Prostate gland (tissue), 2 donors: ENCODE measurements around the gene ZNF397. TPM values are rescaled to one million over a fixed set of nuclear protein-coding genes. Genes with fewer than 3 reads are reported as not detected.
"Not testable (repeated sequence)": the region's sequence is repeated elsewhere in the genome, so short reads cannot be mapped to it uniquely, and the experiment has no call there.

ENCODE experiments used
- DNase-seq: peaks from one replicate; pipeline ENCODE4 v3.0.0-alpha.2; 2019; ENCODE audit warnings: low spot score
- H3K27ac ChIP-seq, 2 donors: fragments of 200-600 bp; sonication (generic); 2 replicates each; pipeline ENCODE4 v1.5.1; 2017 to 2019
- H3K27me3 ChIP-seq: fragments of 200-600 bp; sonication (generic); replicated peaks from 2 replicates; pipeline ENCODE4 v1.5.1; 2019; ENCODE audit not compliant: insufficient read depth
- H3K36me3 ChIP-seq, 2 donors: fragments of 200-600 bp; sonication (generic); 1 replicate in 1 of 2; 2 replicates in 1 of 2; pipeline versions ENCODE4 v1.5.1 to v1.8.1; 2017 to 2019
- H3K4me1 ChIP-seq: fragments of 200-600 bp; sonication (generic); replicated peaks from 2 replicates; pipeline ENCODE4 v1.5.1; 2019
- H3K4me3 ChIP-seq, 2 donors: fragments of 200-600 bp; sonication (generic); 2 replicates each; pipeline ENCODE4 v1.5.1; 2017 to 2019
- H3K9me3 ChIP-seq: fragments of 200-600 bp; sonication (generic); 2 replicates; pipeline ENCODE4 v1.5.1; 2017
- POLR2A ChIP-seq: fragments of 450-650 bp; IDR thresholded peaks from one replicate; pipeline ENCODE4 v1.6.1; 2016; ENCODE audit warnings: antibody characterized with exemption, mild to moderate bottlenecking
- POLR2AphosphoS5 ChIP-seq: sonication (generic); formaldehyde crosslinking; IDR thresholded peaks from one replicate; pipeline ENCODE4 v1.6.1; 2017; ENCODE audit warnings: antibody characterized with exemption
- WGBS: methylation state at CpG from one replicate; pipeline ENCODE4 v1.1.5; 2018; 5-methylcytosine and 5-hydroxymethylcytosine counted together
- intact Hi-C: fragments of 100-400 bp; cut with DNase I; formaldehyde crosslinking; loops from one replicate; pipeline ENCODE4 v1.14.2; 2022
- total RNA-seq, 2 donors: library from RNA; depleted of rRNA; stranded (reverse); fragments of >200 nt; gene quantifications; one replicate each; pipeline ENCODE4 v1.1.0, GENCODE V29; 2016
- TF ChIP-seq, protein P1 (sequence below), 4 experiments: fragments of 200-600 bp in 2 of 4; fragments of 450-650 bp in 2 of 4; sonication (generic) in 2 of 4; IDR thresholded peaks; 1 replicate in 3 of 4; 2 replicates in 1 of 4; pipeline ENCODE4 v1.5.1; 2016 to 2019; ENCODE audit warnings: antibody characterized with exemption in 4 of 4, mild to moderate bottlenecking in 2 of 4, moderate library complexity in 2 of 4

ZNF397 gene
- total RNA-seq, 2 donors from 2014 or later, result 32.9 TPM

DNA sequence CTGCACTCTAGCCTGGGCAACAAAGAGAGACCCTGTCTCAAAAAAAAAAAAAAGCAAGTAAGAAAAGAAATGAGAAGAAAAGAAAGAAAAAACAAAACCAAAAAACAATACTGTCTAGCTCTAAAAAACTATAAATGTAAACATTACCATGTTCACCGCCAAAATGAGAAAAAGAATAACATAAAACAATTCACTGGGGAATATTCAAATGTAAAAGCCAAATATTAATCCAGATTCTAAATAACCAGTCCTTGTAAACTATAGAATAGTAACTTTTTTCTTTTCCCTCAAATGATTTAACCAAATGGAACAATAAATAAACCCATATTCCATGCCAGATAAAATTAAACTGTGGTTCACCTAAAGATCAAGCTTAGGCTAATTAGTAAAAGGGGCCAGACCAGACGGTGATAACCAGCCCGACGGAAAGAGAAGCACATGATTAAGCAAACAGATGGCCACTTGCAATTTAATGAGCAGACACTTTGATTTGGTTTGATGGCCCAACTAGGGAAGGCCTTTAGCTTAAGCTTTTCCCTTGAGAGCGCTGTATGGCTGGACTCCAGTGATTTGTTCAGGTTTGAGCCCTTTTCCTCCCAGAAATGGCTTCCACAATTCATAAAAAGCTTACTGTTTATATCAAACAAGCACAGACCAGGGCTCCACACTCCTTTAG is 39.4 kb upstream of the ZNF397 start:
- DNase-seq, result no peak
- WGBS, result 66% methylated on average over 5 of the region's 5 CpGs

DNA sequence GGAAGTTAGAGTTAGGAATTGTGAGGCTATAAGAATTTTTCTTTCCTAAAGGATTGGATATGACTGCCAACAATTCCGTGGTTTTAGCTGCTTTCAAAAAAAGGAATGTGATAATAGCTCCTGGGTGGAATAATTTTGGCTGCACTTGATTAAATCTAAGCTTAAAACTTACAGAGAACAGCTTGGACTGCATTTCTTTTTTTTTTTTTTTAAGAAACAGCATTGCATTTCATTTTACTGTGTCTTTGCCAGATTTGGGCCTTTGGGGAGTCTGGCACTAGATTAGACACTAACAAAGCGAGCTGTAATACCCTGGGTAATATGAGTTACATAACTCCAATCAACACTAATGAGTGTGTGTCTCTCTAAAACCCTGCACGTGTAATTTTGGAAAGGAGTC is 37.8 kb upstream of the ZNF397 start:
- H3K4me3 ChIP-seq, result no peak overlapping the region
- DNase-seq, result no peak
- no peaks in the 10 kb centered on the region for H3K27me3 ChIP-seq
- WGBS, result 14% methylated on average over 3 of the region's 3 CpGs
- intact Hi-C loops, result no loop called here
- no peak overlapping the region for H3K27ac ChIP-seq
- H3K4me1 ChIP-seq, result no peaks in the 10 kb centered on the region
- H3K36me3 ChIP-seq, result no peaks in the 10 kb centered on the region
- TF ChIP-seq POLR2A (no peak), POLR2AphosphoS5 (no peak)
- TF ChIP-seq, protein P1, sequence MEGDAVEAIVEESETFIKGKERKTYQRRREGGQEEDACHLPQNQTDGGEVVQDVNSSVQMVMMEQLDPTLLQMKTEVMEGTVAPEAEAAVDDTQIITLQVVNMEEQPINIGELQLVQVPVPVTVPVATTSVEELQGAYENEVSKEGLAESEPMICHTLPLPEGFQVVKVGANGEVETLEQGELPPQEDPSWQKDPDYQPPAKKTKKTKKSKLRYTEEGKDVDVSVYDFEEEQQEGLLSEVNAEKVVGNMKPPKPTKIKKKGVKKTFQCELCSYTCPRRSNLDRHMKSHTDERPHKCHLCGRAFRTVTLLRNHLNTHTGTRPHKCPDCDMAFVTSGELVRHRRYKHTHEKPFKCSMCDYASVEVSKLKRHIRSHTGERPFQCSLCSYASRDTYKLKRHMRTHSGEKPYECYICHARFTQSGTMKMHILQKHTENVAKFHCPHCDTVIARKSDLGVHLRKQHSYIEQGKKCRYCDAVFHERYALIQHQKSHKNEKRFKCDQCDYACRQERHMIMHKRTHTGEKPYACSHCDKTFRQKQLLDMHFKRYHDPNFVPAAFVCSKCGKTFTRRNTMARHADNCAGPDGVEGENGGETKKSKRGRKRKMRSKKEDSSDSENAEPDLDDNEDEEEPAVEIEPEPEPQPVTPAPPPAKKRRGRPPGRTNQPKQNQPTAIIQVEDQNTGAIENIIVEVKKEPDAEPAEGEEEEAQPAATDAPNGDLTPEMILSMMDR (IDR thresholded peaks at IDR 0.05), result no peak
- no peaks in the 10 kb centered on the region for H3K9me3 ChIP-seq

More for the DNA sequence above, 39.4 kb upstream of the ZNF397 start:
- no peaks in the 10 kb centered on the region for H3K4me1 ChIP-seq
- H3K4me3 ChIP-seq, result no peak overlapping the region
- H3K27me3 ChIP-seq, result no peaks in the 10 kb centered on the region
- no peaks in the 10 kb centered on the region for H3K36me3 ChIP-seq
- H3K9me3 ChIP-seq, result no peaks in the 10 kb centered on the region
- TF ChIP-seq, protein P1 (IDR thresholded peaks at IDR 0.05), result no peak
- TF ChIP-seq POLR2A (no peak), POLR2AphosphoS5 (no peak)
- no peak overlapping the region for H3K27ac ChIP-seq
- intact Hi-C loops, result no loop called here

DNA sequence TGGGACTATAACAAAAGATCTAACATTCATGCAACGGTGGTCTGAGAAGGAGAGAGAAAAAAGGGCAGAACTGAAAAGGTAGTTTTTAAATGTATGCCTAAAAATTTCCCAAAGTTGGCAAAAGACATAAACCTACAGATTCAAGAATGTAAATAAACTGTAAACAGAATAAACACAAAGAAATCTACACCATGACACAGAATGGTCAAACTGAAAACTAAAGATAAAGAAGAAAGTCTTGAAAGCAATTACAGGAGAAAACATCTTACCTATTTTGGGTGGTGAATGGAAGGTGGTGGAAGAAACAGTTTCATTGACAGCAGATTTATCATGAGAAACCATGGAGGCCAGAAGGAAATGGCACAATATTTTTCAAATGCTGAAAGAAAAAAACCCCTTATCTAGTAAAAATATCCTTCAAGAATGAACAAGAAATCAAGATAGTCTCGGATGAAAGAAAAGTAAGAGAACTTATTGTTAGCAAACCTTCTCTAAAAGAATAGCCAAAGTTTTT is 35.6 kb upstream of the ZNF397 start:
- Histone ChIP-seq H3K9me3 (no peaks in the 10 kb centered on the region), H3K4me1 (no peaks in the 10 kb centered on the region), H3K36me3 (no peaks in the 10 kb centered on the region), H3K27me3 (no peaks in the 10 kb centered on the region), H3K27ac (no peak overlapping the region), H3K4me3 (no peak overlapping the region)
- 97% methylated on average over 2 of the region's 2 CpGs for WGBS
- intact Hi-C loops, result no loop called here
- DNase-seq, result no peak
- TF ChIP-seq POLR2AphosphoS5, result no peak
- TF ChIP-seq, protein P1 (IDR thresholded peaks at IDR 0.05), result no peak
- TF ChIP-seq POLR2A, result no peak

DNA sequence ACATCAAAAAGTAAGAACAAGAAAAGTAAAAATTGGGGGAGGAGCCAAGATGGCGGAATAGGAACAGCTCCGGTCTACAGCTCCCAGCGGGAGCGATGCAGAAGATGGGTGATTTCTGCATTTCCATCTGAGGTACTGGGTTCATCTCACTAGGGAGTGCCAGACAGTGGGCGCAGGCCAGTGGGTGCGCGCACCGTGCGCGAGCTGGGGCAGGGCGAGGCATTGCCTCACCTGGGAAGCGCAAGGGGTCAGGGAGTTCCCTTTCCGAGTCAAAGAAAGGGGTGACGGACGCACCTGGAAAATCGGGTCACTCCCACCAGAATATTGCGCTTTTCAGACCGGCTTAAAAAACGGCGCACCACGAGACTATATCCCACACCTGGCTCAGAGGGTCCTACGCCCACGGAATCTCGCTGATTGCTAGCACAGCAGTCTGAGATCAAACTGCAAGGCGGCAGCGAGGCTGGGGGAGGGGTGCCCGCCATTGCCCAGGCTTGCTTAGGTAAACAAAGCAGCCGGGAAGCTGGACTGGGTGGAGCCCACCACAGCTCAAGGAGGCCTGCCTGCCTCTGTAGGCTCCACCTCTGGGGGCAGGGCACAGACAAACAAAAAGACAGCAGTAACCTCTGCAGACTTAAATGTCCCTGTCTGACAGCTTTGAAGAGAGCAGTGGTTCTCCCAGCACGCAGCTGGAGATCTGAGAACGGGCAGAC is 34.9 kb upstream of the ZNF397 start:
- H3K27ac ChIP-seq, H3K4me1 ChIP-seq, H3K36me3 ChIP-seq, H3K9me3 ChIP-seq, H3K27me3 ChIP-seq, H3K4me3 ChIP-seq, DNase-seq, intact Hi-C loops: not testable (repeated sequence)
- 85% methylated on average over 21 of the region's 30 CpGs for WGBS

DNA sequence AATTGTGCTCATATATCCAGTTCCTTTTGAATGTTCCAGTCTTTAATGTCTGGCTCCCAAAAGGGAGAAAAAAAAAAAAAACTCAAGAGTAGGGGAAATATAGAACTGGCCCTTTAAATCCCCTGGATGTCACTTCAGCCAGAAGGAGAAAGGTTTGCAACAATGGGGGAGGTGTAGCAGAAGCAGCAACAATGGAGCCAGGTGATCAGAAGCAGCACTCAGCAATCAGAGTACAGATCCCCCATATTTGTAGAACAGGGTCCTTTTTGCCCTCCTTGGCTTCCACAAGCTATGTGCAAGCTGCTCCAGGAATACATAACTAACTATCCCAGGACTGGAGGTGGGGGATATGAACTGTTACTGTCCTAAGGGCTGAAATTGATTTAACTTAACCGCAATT is 25.8 kb upstream of the ZNF397 start:
- no peaks in the 10 kb centered on the region for H3K4me1 ChIP-seq
- 93% methylated on average over 1 of the region's 1 CpG for WGBS
- intact Hi-C loops, result no loop called here
- H3K27me3 ChIP-seq, result no peaks in the 10 kb centered on the region
- no peaks in the 10 kb centered on the region for H3K9me3 ChIP-seq
- H3K27ac ChIP-seq, result no peak overlapping the region
- TF ChIP-seq POLR2AphosphoS5 (no peak), POLR2A (no peak)
- TF ChIP-seq, protein P1 (IDR thresholded peaks at IDR 0.05), result no peak
- H3K36me3 ChIP-seq, result no peaks in the 10 kb centered on the region
- no peak for DNase-seq
- H3K4me3 ChIP-seq, result no peak overlapping the region

DNA sequence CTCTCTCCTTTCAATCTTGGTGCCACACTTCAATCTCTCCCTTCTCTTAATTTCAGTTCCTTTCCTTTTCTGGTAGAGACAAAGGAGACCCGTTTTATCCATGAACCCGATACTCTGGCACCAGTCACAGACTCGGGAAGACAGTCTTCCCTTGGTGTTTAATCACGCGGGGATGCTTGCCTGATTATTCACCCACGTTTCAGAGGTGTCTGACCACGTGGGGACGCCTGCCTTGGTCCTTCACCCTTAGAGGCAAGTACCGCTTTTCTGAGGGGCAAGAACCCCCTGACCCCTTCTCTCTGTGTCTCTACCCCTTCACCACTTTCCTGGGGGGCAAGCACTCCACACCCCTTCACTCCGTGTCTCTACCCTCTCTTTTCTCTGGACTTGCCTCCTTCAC is 24.2 kb upstream of the ZNF397 start:
- DNase-seq, H3K9me3 ChIP-seq, H3K4me3 ChIP-seq, H3K27me3 ChIP-seq, intact Hi-C loops, H3K36me3 ChIP-seq, H3K27ac ChIP-seq, H3K4me1 ChIP-seq: not testable (repeated sequence)
- WGBS, result 86% methylated on average over 10 of the region's 10 CpGs

DNA sequence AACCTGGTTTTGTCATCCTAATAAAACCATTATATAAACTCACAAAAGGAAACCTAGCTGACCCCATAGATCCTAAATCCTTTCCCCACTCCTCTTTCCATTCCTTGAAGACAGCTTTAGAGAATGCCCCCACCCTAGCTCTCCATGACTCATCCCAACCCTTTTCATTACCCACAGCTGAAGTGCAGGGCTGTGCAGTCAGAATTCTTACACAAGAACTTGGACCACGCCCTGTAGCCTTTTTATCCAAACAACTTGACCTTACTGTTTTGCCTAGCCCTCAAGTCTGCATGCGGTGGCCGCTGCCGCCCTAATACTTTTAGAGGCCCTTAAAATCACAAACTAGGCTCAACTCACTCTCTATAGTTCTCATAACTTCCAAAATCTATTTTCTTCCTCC is 21.5 kb upstream of the ZNF397 start:
- H3K27me3 ChIP-seq, DNase-seq, intact Hi-C loops, H3K4me3 ChIP-seq, H3K36me3 ChIP-seq, H3K27ac ChIP-seq, H3K4me1 ChIP-seq, H3K9me3 ChIP-seq: not testable (repeated sequence)
- 97% methylated on average over 4 of the region's 4 CpGs for WGBS
